ENCODE results near the gene G6PC2.

DNA sequence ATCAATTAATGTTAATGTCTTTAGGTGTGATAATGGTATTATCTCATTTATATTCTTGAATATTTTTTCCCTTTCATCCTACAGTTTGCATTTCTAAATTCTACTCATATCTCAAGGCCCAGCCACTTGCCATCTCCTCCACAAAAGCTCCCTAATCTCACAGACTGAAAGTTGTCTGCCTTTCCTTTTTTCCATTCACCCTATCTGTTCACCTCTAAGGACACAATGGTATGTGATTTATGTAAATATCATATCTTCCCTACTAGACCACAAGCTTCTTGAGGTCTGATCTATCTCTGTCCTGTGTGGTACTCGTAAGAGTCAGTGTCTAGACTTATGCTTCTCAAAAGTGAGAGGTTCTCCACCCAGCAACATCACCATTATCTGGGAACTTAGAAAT lies 7.0 kb upstream of the G6PC2 start:
- no peak for TF ChIP-seq SUZ12 (IDR thresholded peaks at IDR 0.05; ENCODE audit: extremely low read depth, insufficient read depth, insufficient read length)
- TF ChIP-seq YY1 (IDR thresholded peaks at IDR 0.05; ENCODE audit: insufficient read depth, insufficient read length), result no peak

Measured in NT2/D1 (cell line).